ENCODE data around the gene CA5B.
"Not testable (repeated sequence)": the region's sequence is repeated elsewhere in the genome, so short reads cannot be mapped to it uniquely, and the experiment has no call there.

CA5B gene

GRCh38 chrX:15748841-15749240 is 10.8 kb downstream of the CA5B start:
- DNase-seq (ENCODE audit: low read depth), result no peak

GRCh38 chrX:15749642-15750610 is 11.9 kb downstream of the CA5B start:
- peak; percentile 65 for DNase-seq (ENCODE audit: low read depth)

- no peak for DNase-seq (ENCODE audit: low read depth)
Measured at GRCh38 chrX:15750611-15751154, 12.6 kb downstream of the CA5B start.

- peak; percentile 91 for DNase-seq (ENCODE audit: low read depth)
Measured at GRCh38 chrX:15751155-15751819, 13.2 kb downstream of the CA5B start.

- DNase-seq (ENCODE audit: low read depth), result no peak
Measured at GRCh38 chrX:15755091-15755490, 17.0 kb downstream of the CA5B start.

- DNase-seq (ENCODE audit: low read depth), result no peak
Measured at GRCh38 chrX:15758140-15758539, 20.1 kb downstream of the CA5B start.

- DNase-seq (ENCODE audit: low read depth), result not testable (repeated sequence)
Measured at GRCh38 chrX:15759886-15760285, 21.8 kb downstream of the CA5B start.

- peak; percentile 47 for DNase-seq (ENCODE audit: low read depth)
Measured at GRCh38 chrX:15761564-15762191, 23.6 kb downstream of the CA5B start.

GRCh38 chrX:15769300-15769954 is 31.4 kb downstream of the CA5B start:
- DNase-seq (ENCODE audit: low read depth), result peak; percentile 43

GRCh38 chrX:15781961-15782699 is 44.1 kb downstream of the CA5B start:
- DNase-seq (ENCODE audit: low read depth), result no peak

- DNase-seq (ENCODE audit: low read depth), result no peak
Measured at GRCh38 chrX:15785176-15785750, 47.2 kb downstream of the CA5B start.

- no peak for DNase-seq (ENCODE audit: low read depth)
Measured at GRCh38 chrX:15786915-15787314, 48.8 kb downstream of the CA5B start.

GRCh38 chrX:15789979-15790768 is 52.1 kb downstream of the CA5B start, which contains the start of gene ZRSR2:
Gene ZRSR2 (plus strand): TSS chrX:15790484. CDS start chrX:15790496, 12 bp downstream.
- DNase-seq (ENCODE audit: low read depth), result peak; percentile 77

- no peak for DNase-seq (ENCODE audit: low read depth)
Measured at GRCh38 chrX:15790769-15791290, 52.8 kb downstream of the CA5B start.

GRCh38 chrX:15797707-15798106 is 59.6 kb downstream of the CA5B start:
- no peak for DNase-seq (ENCODE audit: low read depth)

GRCh38 chrX:15804563-15804962 is 66.5 kb downstream of the CA5B start:
- DNase-seq (ENCODE audit: low read depth), result no peak

- DNase-seq (ENCODE audit: low read depth), result no peak
Measured at GRCh38 chrX:15808254-15808653, 70.2 kb downstream of the CA5B start.

- no peak for DNase-seq (ENCODE audit: low read depth)
Measured at GRCh38 chrX:15812192-15812938, 74.3 kb downstream of the CA5B start.

- DNase-seq (ENCODE audit: low read depth), result no peak
Measured at GRCh38 chrX:15813416-15813815, 75.3 kb downstream of the CA5B start.

Measured in EH (cell line).